ENCODE measurements around the gene BTG1.

BTG1 gene

DNA sequence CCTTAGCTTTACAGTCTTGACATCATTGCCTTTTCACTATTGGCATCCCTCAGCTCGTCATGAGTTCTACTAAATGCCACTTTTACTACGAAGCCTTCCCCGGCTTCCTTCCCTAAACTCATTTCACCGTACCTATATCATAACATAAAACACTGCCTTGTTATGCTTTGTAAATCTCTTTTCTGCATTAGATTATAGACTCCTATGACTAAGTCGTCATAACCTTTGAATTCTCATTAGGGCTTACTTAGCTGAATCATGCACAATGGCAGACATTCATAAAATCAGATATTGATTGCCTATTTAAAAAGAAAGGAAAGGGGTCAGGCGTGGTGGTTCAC is 21.0 kb downstream of the BTG1 start:
- H3K27ac ChIP-seq = no peak overlapping the region
- no peak for TF ChIP-seq Cebpa-rat (IDR thresholded peaks at IDR 0.05)
- H3K36me3 ChIP-seq = peaks cover 19% of the 10 kb centered on the region
- peaks cover 9% of the 10 kb centered on the region for H4K20me1 ChIP-seq
- no peak overlapping the region for H3K4me3 ChIP-seq
- no peaks in the 10 kb centered on the region for H3K27me3 ChIP-seq
- H3K4me1 ChIP-seq = no peaks in the 10 kb centered on the region
- H3K4me2 ChIP-seq = no peak overlapping the region
- H3K9me3 ChIP-seq = peaks cover 15% of the 10 kb centered on the region; the same call in 1 of the 2 replicates
- no peak overlapping the region for H3K9ac ChIP-seq

GRCh38 chr12:92123780-92124688 is 21.6 kb downstream of the BTG1 start:
- no peak for TF ChIP-seq Cebpa-rat (IDR thresholded peaks at IDR 0.05)
- H3K27ac ChIP-seq = no peak overlapping the region
- peaks cover 14% of the 10 kb centered on the region; the same call in 1 of the 2 replicates for H3K9me3 ChIP-seq
- no peak overlapping the region for H3K4me3 ChIP-seq
- no peaks in the 10 kb centered on the region for H3K4me1 ChIP-seq
- H3K27me3 ChIP-seq = no peaks in the 10 kb centered on the region
- no peak overlapping the region for H3K9ac ChIP-seq
- H3K4me2 ChIP-seq = no peak overlapping the region
- peaks cover 3% of the 10 kb centered on the region; the same call in 1 of the 2 replicates for H4K20me1 ChIP-seq
- H3K36me3 ChIP-seq = peaks cover 13% of the 10 kb centered on the region

GRCh38 chr12:92122941-92123779 is 22.5 kb downstream of the BTG1 start:
- H3K9ac ChIP-seq = no peak overlapping the region
- H3K4me1 ChIP-seq = no peaks in the 10 kb centered on the region
- no peak overlapping the region for H3K27ac ChIP-seq
- peaks cover 6% of the 10 kb centered on the region; the same call in 1 of the 2 replicates for H3K36me3 ChIP-seq
- no peak overlapping the region for H3K4me3 ChIP-seq
- no peak overlapping the region for H3K4me2 ChIP-seq
- no peaks in the 10 kb centered on the region for H3K27me3 ChIP-seq
- peaks cover 13% of the 10 kb centered on the region; the same call in 1 of the 2 replicates for H3K9me3 ChIP-seq
- no peaks in the 10 kb centered on the region for H4K20me1 ChIP-seq
- TF ChIP-seq Cebpa-rat (IDR thresholded peaks at IDR 0.05) = no peak

DNA sequence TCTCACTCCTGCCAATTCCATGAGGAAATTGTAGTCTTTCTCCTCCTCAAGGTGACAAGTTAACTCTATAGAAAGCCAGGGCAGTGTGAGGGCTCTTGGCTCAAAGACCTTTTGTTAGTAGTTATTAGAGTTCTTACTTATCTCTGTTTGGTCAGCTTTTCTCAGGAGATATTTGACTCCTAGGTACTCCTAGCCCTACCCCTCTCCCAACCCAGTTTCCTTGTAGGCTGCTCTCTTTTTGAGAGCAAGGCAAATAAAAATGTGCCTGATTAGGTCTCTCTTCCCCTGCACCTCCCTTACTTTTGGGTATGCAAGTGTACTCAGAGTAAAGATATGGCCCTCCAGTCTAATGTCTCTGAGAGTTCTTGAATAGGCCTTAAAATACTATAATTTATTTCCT is 23.8 kb downstream of the BTG1 start:
- Histone ChIP-seq H3K9me3 (peaks cover 13% of the 10 kb centered on the region; the same call in 1 of the 2 replicates), H3K4me3 (no peak overlapping the region), H3K36me3 (no peaks in the 10 kb centered on the region), H3K27me3 (no peaks in the 10 kb centered on the region), H3K4me2 (no peak overlapping the region), H3K4me1 (no peaks in the 10 kb centered on the region), H3K9ac (no peak overlapping the region), H4K20me1 (no peaks in the 10 kb centered on the region), H3K27ac (no peak overlapping the region)
- TF ChIP-seq Cebpa-rat (IDR thresholded peaks at IDR 0.05) = no peak

DNA sequence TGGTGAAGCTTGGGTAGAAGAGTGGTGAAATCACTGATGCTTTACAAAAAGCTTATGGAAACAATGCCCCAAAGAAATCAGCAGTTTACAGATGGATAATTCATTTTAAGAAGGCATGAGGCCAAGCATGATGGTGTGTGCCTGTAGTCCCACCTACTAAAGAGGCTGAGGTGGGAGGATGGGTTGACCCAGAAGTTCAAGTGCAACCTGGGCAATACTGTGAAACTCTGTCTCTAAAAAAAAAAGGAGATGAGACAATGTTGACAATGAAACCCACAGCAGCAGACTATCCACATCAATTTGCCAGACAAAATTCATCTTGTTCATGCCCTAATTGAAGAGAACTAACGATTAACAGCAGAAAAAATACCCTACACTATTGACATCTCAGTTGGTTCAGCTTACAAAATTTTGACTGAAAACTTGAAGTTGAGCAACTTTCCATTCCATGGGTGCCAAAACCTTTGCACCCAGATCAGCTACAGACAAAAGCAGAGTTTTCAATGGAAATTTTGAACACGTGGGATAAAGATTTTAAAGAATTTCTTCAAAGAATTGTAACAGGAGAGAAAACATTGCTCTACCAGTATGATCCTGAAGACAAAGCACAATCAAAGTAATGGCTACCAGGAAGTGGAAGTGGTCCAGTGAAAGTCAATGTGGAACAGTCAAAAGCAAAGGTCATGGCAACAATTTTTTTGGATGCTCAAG is 26.7 kb downstream of the BTG1 start:
- Histone ChIP-seq H3K9me3 (peaks cover 13% of the 10 kb centered on the region; the same call in 1 of the 2 replicates), H3K27me3 (no peaks in the 10 kb centered on the region), H3K4me2 (no peak overlapping the region), H3K36me3 (no peaks in the 10 kb centered on the region), H4K20me1 (no peaks in the 10 kb centered on the region), H3K27ac (no peak overlapping the region), H3K4me3 (no peak overlapping the region), H3K9ac (no peak overlapping the region), H3K4me1 (no peaks in the 10 kb centered on the region)
- TF ChIP-seq Cebpa-rat (IDR thresholded peaks at IDR 0.05) = no peak

GRCh38 chr12:92114834-92115233 is 30.8 kb downstream of the BTG1 start:
- no peak overlapping the region for H3K9ac ChIP-seq
- H3K4me2 ChIP-seq = no peak overlapping the region
- no peak overlapping the region for H3K27ac ChIP-seq
- no peaks in the 10 kb centered on the region for H4K20me1 ChIP-seq
- H3K4me3 ChIP-seq = no peak overlapping the region
- no peak for TF ChIP-seq Cebpa-rat (IDR thresholded peaks at IDR 0.05)
- H3K36me3 ChIP-seq = no peaks in the 10 kb centered on the region
- H3K4me1 ChIP-seq = no peaks in the 10 kb centered on the region
- H3K27me3 ChIP-seq = no peaks in the 10 kb centered on the region
- H3K9me3 ChIP-seq = peaks cover 6% of the 10 kb centered on the region; the same call in 1 of the 2 replicates

DNA sequence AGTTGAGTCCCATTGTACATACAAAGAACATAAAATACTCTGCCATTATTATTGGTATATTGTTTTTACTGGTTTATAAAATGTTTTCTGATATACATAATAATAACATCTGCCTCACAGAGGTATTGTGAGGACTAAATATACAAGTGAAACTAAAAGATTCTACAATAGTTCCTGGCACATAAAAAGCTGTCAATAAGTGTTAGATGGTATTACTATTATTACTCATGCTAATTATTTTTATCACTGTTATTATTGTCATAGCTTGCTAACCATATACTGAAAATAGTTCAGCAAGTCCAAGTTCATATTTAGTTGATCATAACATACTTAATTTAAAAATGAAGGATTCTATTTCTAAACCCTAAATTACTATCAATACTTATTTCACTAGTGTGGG is 34.4 kb downstream of the BTG1 start:
- Histone ChIP-seq H3K9me3 (no peaks in the 10 kb centered on the region), H3K9ac (no peak overlapping the region), H3K27ac (no peak overlapping the region), H3K4me1 (no peaks in the 10 kb centered on the region), H3K27me3 (no peaks in the 10 kb centered on the region), H3K4me2 (no peak overlapping the region), H3K36me3 (no peaks in the 10 kb centered on the region), H3K4me3 (no peak overlapping the region), H4K20me1 (no peaks in the 10 kb centered on the region)
- TF ChIP-seq Cebpa-rat (IDR thresholded peaks at IDR 0.05) = no peak

DNA sequence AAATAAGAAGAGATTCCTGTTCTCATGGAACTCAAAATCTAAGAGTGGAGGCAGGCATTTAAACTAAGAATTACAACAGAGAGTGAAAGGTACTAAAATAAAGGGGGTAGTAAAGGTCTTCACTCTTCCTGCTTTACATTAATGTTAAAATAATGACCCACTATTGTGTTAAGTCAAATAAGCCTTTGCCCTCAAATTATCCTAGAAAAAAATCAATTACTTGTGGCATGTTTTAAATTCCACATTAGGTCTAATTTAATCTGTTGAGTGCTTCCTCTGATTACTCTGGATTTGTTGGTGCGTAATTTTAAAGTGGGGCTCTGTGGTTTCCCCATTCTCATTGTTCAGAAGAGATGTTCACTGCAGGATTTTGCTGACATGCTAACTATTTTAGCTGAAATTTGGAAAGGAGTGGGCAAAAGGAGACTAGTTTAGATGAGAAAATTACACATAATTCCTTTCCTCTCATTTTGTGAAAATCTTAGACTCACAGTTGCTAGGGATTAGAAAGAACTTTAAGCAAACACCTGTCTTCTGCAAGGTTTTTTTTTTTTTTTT is 35.5 kb downstream of the BTG1 start:
- Histone ChIP-seq H3K4me2 (no peak overlapping the region), H3K27ac (no peak overlapping the region), H3K4me1 (no peaks in the 10 kb centered on the region), H4K20me1 (no peaks in the 10 kb centered on the region), H3K36me3 (no peaks in the 10 kb centered on the region), H3K9me3 (no peaks in the 10 kb centered on the region), H3K27me3 (no peaks in the 10 kb centered on the region), H3K9ac (no peak overlapping the region), H3K4me3 (no peak overlapping the region)
- no peak for TF ChIP-seq Cebpa-rat (IDR thresholded peaks at IDR 0.05)

GRCh38 chr12:92109613-92110012 is 36.0 kb downstream of the BTG1 start:
- Histone ChIP-seq H3K27ac (no peak overlapping the region), H3K4me1 (no peaks in the 10 kb centered on the region), H3K9ac (no peak overlapping the region), H3K4me3 (no peak overlapping the region), H3K36me3 (no peaks in the 10 kb centered on the region), H4K20me1 (no peaks in the 10 kb centered on the region), H3K9me3 (no peaks in the 10 kb centered on the region), H3K27me3 (no peaks in the 10 kb centered on the region), H3K4me2 (no peak overlapping the region)
- no peak for TF ChIP-seq Cebpa-rat (IDR thresholded peaks at IDR 0.05)

All from BLaER1 (cell line).